GM23248 (cell line): ENCODE results near the gene NCOA1. TPM values are rescaled to one million over a fixed set of nuclear protein-coding genes. Genes with fewer than 3 reads are reported as not detected.

Experiments used
- DNase-seq: peaks from one replicate; pipeline ENCODE4 v3.0.0-alpha.2; 2015
- H2AFZ ChIP-seq: fragments of 200-600 bp; sonication (generic); 2 replicates; pipeline ENCODE4 v1.6.1; 2016; ENCODE audit warnings: antibody characterized with exemption
- H3F3A ChIP-seq: fragments of 200-600 bp; sonication (generic); 2 replicates; pipeline ENCODE4 v1.6.1; 2016; ENCODE audit warnings: mild to moderate bottlenecking, antibody characterized with exemption, mixed run types; ENCODE audit not compliant: insufficient read depth
- H3K27ac ChIP-seq: fragments of 200-600 bp; sonication (generic); 2 replicates; pipeline ENCODE4 v1.5.1; 2016; ENCODE audit warnings: mild to moderate bottlenecking
- H3K27me3 ChIP-seq: fragments of 200-600 bp; sonication (generic); replicated peaks from 2 replicates; pipeline ENCODE4 v1.6.1; 2016; ENCODE audit warnings: mild to moderate bottlenecking; ENCODE audit not compliant: insufficient read depth
- H3K36me3 ChIP-seq: fragments of 200-600 bp; sonication (generic); 2 replicates; pipeline ENCODE4 v1.6.1; 2016; ENCODE audit warnings: low read depth, mild to moderate bottlenecking
- H3K4me1 ChIP-seq: fragments of 200-600 bp; sonication (generic); 2 replicates; pipeline ENCODE4 v1.6.1; 2016; ENCODE audit warnings: mild to moderate bottlenecking; ENCODE audit not compliant: insufficient read depth
- H3K4me2 ChIP-seq: fragments of 200-600 bp; sonication (generic); one replicate; pipeline ENCODE4 v1.6.1; 2016; ENCODE audit warnings: mild to moderate bottlenecking; ENCODE audit not compliant: unreplicated experiment
- H3K4me3 ChIP-seq: fragments of 200-600 bp; sonication (generic); 2 replicates; pipeline ENCODE4 v1.5.1; 2016; ENCODE audit warnings: mild to moderate bottlenecking
- H3K79me2 ChIP-seq: fragments of 200-600 bp; sonication (generic); 2 replicates; pipeline ENCODE4 v1.6.1; 2016; ENCODE audit warnings: mild to moderate bottlenecking; ENCODE audit not compliant: insufficient read depth
- H3K9ac ChIP-seq: fragments of 200-600 bp; sonication (generic); 2 replicates; pipeline ENCODE4 v1.6.1; 2016; ENCODE audit warnings: mild to moderate bottlenecking
- H3K9me2 ChIP-seq: fragments of 200-600 bp; sonication (generic); 2 replicates; pipeline ENCODE4 v1.6.1; 2016; ENCODE audit warnings: mixed run types, mild to moderate bottlenecking, moderate library complexity; ENCODE audit not compliant: insufficient read depth
- H3K9me3 ChIP-seq: fragments of 200-600 bp; sonication (generic); one replicate; pipeline ENCODE4 v1.6.1; 2017; ENCODE audit warnings: low read depth
- H4K20me1 ChIP-seq: fragments of 200-600 bp; sonication (generic); 2 replicates; pipeline ENCODE4 v1.6.0; 2016; ENCODE audit not compliant: insufficient read depth
- EZH2 ChIP-seq: fragments of 200-600 bp; sonication (generic); IDR thresholded peaks from 2 replicates; pipeline ENCODE4 v1.6.1; 2018; ENCODE audit warnings: antibody characterized with exemption, mild to moderate bottlenecking; ENCODE audit not compliant: insufficient read depth, poor library complexity, severe bottlenecking
- EZH2phosphoT487 ChIP-seq: fragments of 200-600 bp; sonication (generic); IDR thresholded peaks from 2 replicates; pipeline ENCODE4 v1.6.1; 2018; ENCODE audit warnings: antibody characterized with exemption, moderate library complexity, mild to moderate bottlenecking, low read depth; ENCODE audit not compliant: insufficient read depth
- WGBS, 2 experiments: methylation state at CpG; one replicate each; pipeline ENCODE4 v1.1.6; 2015 to 2017; ENCODE audit warnings: low lambda C conversion rate in 2 of 2, low coverage in 1 of 2; ENCODE audit errors: missing lambda C conversion rate in 2 of 2; 5-methylcytosine and 5-hydroxymethylcytosine counted together
- in situ Hi-C: fragments of 300-500 bp; cut with MboI; formaldehyde crosslinking; loops from 2 replicates; pipeline ENCODE4 v1.15.0; 2020
- polyA plus RNA-seq: library from polyadenylated mRNA; unstranded; fragments of >200 nt; fragmentation: Nextera tagmentation; extraction: Ambion mirVana; gene quantifications from 2 replicates; pipeline ENCODE4 v1.2.1, GENCODE V29; 2016
- total RNA-seq: library from RNA; depleted of rRNA; stranded (reverse); fragments of >200 nt; shearing (Covaris generic); gene quantifications from 2 replicates; pipeline ENCODE4 v1.2.3, GENCODE V29; 2014

The NCOA1 gene
- total and polyA plus RNA-seq, 2 experiments from 2014 or later: 2.6 to 8.0 TPM

GRCh38 chr2:24809316-24810007 lies 318.4 kb downstream of the NCOA1 start:
- H3K27ac ChIP-seq: no peak overlapping the region
- H3K9me2 ChIP-seq: no peaks in the 10 kb centered on the region
- H3K4me2 ChIP-seq: peak overlapping the region; percentile 4
- no peak for TF ChIP-seq EZH2phosphoT487
- no peak for TF ChIP-seq EZH2
- no peaks in the 10 kb centered on the region for H3K9me3 ChIP-seq
- H3K36me3 ChIP-seq: no peaks in the 10 kb centered on the region
- H3K9ac ChIP-seq: no peak overlapping the region; the same call in 1 of the 2 replicates
- in situ Hi-C loops: no loop called here
- H3K4me3 ChIP-seq: no peak overlapping the region
- H3K4me1 ChIP-seq: peaks cover 6% of the 10 kb centered on the region
- no peaks in the 10 kb centered on the region for H3K27me3 ChIP-seq
- no peaks in the 10 kb centered on the region for H4K20me1 ChIP-seq
- H3F3A ChIP-seq: peaks cover 6% of the 10 kb centered on the region; the same call in 1 of the 2 replicates
- peaks cover 91% of the 10 kb centered on the region for H3K79me2 ChIP-seq
- H2AFZ ChIP-seq: peak overlapping the region; percentile 41
- WGBS, 2 experiments: 89% methylated on average over 4 of the region's 4 CpGs
- peak; percentile 27 for DNase-seq

- TF ChIP-seq EZH2phosphoT487 (no peak), EZH2 (no peak)
- Histone ChIP-seq H3K4me3 (no peak overlapping the region), H3K4me2 (no peak overlapping the region), H3K36me3 (no peaks in the 10 kb centered on the region), H3K79me2 (peaks cover 72% of the 10 kb centered on the region), H3K9me3 (no peaks in the 10 kb centered on the region), H2AFZ (no peak overlapping the region), H3K9ac (no peak overlapping the region), H3F3A (peaks cover 6% of the 10 kb centered on the region; the same call in 1 of the 2 replicates), H3K4me1 (peaks cover 19% of the 10 kb centered on the region), H4K20me1 (no peaks in the 10 kb centered on the region), H3K9me2 (no peaks in the 10 kb centered on the region), H3K27ac (no peak overlapping the region), H3K27me3 (no peaks in the 10 kb centered on the region)
- 98 to 100% methylated on average over 4 of the region's 4 CpGs for WGBS, 2 experiments
- DNase-seq: no peak
- in situ Hi-C loops: no loop called here
These were observed 322.7 kb downstream of the NCOA1 start for GRCh38 chr2:24813691-24814137.

- WGBS, 2 experiments: 96 to 100% methylated on average over 4 of the region's 4 CpGs
- in situ Hi-C loops: no loop called here
- TF ChIP-seq EZH2phosphoT487: no peak
- no peak for TF ChIP-seq EZH2
- Histone ChIP-seq H3K4me3 (no peak overlapping the region), H4K20me1 (no peaks in the 10 kb centered on the region), H3K4me2 (no peak overlapping the region), H3K79me2 (peaks cover 64% of the 10 kb centered on the region), H3K9me2 (no peaks in the 10 kb centered on the region), H3K9ac (no peak overlapping the region), H3F3A (peaks cover 1% of the 10 kb centered on the region; the same call in 1 of the 2 replicates), H3K9me3 (no peaks in the 10 kb centered on the region), H2AFZ (no peak overlapping the region), H3K27me3 (no peaks in the 10 kb centered on the region), H3K27ac (no peak overlapping the region), H3K36me3 (no peaks in the 10 kb centered on the region), H3K4me1 (peaks cover 16% of the 10 kb centered on the region)
- no peak for DNase-seq
These were observed 323.5 kb downstream of the NCOA1 start for GRCh38 chr2:24814516-24814915.

- Histone ChIP-seq H3K4me3 (no peak overlapping the region), H3K27ac (no peak overlapping the region), H3K4me2 (no peak overlapping the region), H3K4me1 (peaks cover 13% of the 10 kb centered on the region), H3K79me2 (peaks cover 57% of the 10 kb centered on the region), H3K27me3 (no peaks in the 10 kb centered on the region), H3K36me3 (no peaks in the 10 kb centered on the region), H3K9me2 (no peaks in the 10 kb centered on the region), H3F3A (no peaks in the 10 kb centered on the region), H3K9ac (no peak overlapping the region), H4K20me1 (no peaks in the 10 kb centered on the region), H2AFZ (no peak overlapping the region), H3K9me3 (no peaks in the 10 kb centered on the region)
- in situ Hi-C loops: no loop called here
- TF ChIP-seq EZH2phosphoT487 (no peak), EZH2 (no peak)
- DNase-seq: no peak
- WGBS, 2 experiments: 92 to 98% methylated on average over 4 of the region's 4 CpGs
These were observed 324.1 kb downstream of the NCOA1 start for GRCh38 chr2:24815171-24815570.
